SK-N-MC (cell line): ENCODE data around the gene REPS2.

ENCODE experiments used
- DNase-seq: peaks from one replicate; pipeline ENCODE4 v3.0.0-alpha.2; 2011; ENCODE audit warnings: low read depth, low spot score
- H3K27ac ChIP-seq: fragments of 200-600 bp; sonication (generic); 2 replicates; pipeline ENCODE4 v1.5.1; 2016; ENCODE audit warnings: mixed run types
- H3K36me3 ChIP-seq: fragments of 200-600 bp; sonication (generic); 2 replicates; pipeline ENCODE4 v1.6.1; 2017; ENCODE audit warnings: antibody characterized with exemption, low read length, mixed read lengths; ENCODE audit not compliant: insufficient read depth
- H3K4me3 ChIP-seq: fragments of 200-600 bp; sonication (generic); 2 replicates; pipeline ENCODE4 v1.5.1; 2016
- H3K9ac ChIP-seq: fragments of 200-600 bp; sonication (generic); 2 replicates; pipeline ENCODE4 v1.8.0; 2017; ENCODE audit warnings: mixed run types, mixed read lengths; ENCODE audit not compliant: insufficient read length
- H3K9me3 ChIP-seq: fragments of 200-600 bp; sonication (generic); 2 replicates; pipeline ENCODE4 v1.6.1; 2017; ENCODE audit warnings: low read depth, mild to moderate bottlenecking, antibody characterized with exemption, low read length, moderate library complexity, mixed read lengths
- EZH2 ChIP-seq: fragments of 200-600 bp; sonication (generic); IDR thresholded peaks from one replicate; pipeline ENCODE4 v1.6.1; 2017; ENCODE audit warnings: antibody characterized with exemption
- FOXP2 ChIP-seq: optimal IDR thresholded peaks from 2 replicates; pipeline ENCODE3; 2011; ENCODE audit warnings: mild to moderate bottlenecking, moderate library complexity; ENCODE audit not compliant: insufficient read depth; ENCODE audit errors: extremely low read length, control extremely low read depth
- POLR2AphosphoS5 ChIP-seq: IDR thresholded peaks from 2 replicates; pipeline ENCODE4 v1.6.1; 2012; ENCODE audit warnings: mild to moderate bottlenecking, low read depth, low read length, borderline replicate concordance

REPS2 gene

GRCh38 chrX:17005712-17006368 is 59.4 kb downstream of the REPS2 start:
- Histone ChIP-seq H3K9ac (no peak overlapping the region), H3K27ac (no peak overlapping the region), H3K4me3 (no peak overlapping the region), H3K36me3 (no peaks in the 10 kb centered on the region), H3K9me3 (no peaks in the 10 kb centered on the region)
- DNase-seq: no peak
- TF ChIP-seq POLR2AphosphoS5 (no peak), FOXP2 (no peak), EZH2 (no peak)

- Histone ChIP-seq H3K9me3 (no peaks in the 10 kb centered on the region), H3K9ac (no peak overlapping the region), H3K27ac (no peak overlapping the region), H3K4me3 (no peak overlapping the region), H3K36me3 (no peaks in the 10 kb centered on the region)
- no peak for DNase-seq
- TF ChIP-seq EZH2: no peak
- no peak for TF ChIP-seq POLR2AphosphoS5
- TF ChIP-seq FOXP2: no peak
Measured at GRCh38 chrX:17007134-17007768, 60.8 kb downstream of the REPS2 start.

- Histone ChIP-seq H3K9me3 (no peaks in the 10 kb centered on the region), H3K36me3 (no peaks in the 10 kb centered on the region), H3K27ac (no peak overlapping the region), H3K9ac (no peak overlapping the region), H3K4me3 (no peak overlapping the region)
- TF ChIP-seq EZH2: no peak
- no peak for TF ChIP-seq FOXP2
- no peak for TF ChIP-seq POLR2AphosphoS5
- no peak for DNase-seq
Measured at GRCh38 chrX:17009856-17010625, 63.6 kb downstream of the REPS2 start.

- DNase-seq: no peak
- Histone ChIP-seq H3K9ac (no peak overlapping the region), H3K27ac (no peak overlapping the region), H3K9me3 (no peaks in the 10 kb centered on the region), H3K36me3 (no peaks in the 10 kb centered on the region), H3K4me3 (no peak overlapping the region)
- TF ChIP-seq EZH2: no peak
- TF ChIP-seq POLR2AphosphoS5: no peak
- TF ChIP-seq FOXP2: no peak
Measured at GRCh38 chrX:17012465-17012864, 66.0 kb downstream of the REPS2 start.

GRCh38 chrX:17014216-17014615 is 67.8 kb downstream of the REPS2 start:
- Histone ChIP-seq H3K36me3 (no peaks in the 10 kb centered on the region), H3K4me3 (no peak overlapping the region), H3K9me3 (no peaks in the 10 kb centered on the region), H3K9ac (no peak overlapping the region), H3K27ac (no peak overlapping the region)
- no peak for DNase-seq
- no peak for TF ChIP-seq FOXP2
- no peak for TF ChIP-seq POLR2AphosphoS5
- no peak for TF ChIP-seq EZH2

GRCh38 chrX:17017134-17017533 is 70.7 kb downstream of the REPS2 start:
- H3K4me3 ChIP-seq: no peak overlapping the region
- H3K9me3 ChIP-seq: no peaks in the 10 kb centered on the region
- no peak for TF ChIP-seq POLR2AphosphoS5
- TF ChIP-seq EZH2: no peak
- TF ChIP-seq FOXP2: no peak
- DNase-seq: no peak
- no peak overlapping the region for H3K27ac ChIP-seq
- H3K9ac ChIP-seq: no peak overlapping the region
- no peaks in the 10 kb centered on the region for H3K36me3 ChIP-seq

- Histone ChIP-seq H3K4me3 (no peak overlapping the region), H3K27ac (no peak overlapping the region), H3K9ac (no peak overlapping the region), H3K9me3 (no peaks in the 10 kb centered on the region), H3K36me3 (no peaks in the 10 kb centered on the region)
- TF ChIP-seq EZH2 (no peak), FOXP2 (no peak), POLR2AphosphoS5 (no peak)
- DNase-seq: no peak
Measured at GRCh38 chrX:17020356-17020755, 73.9 kb downstream of the REPS2 start.

- no peak for DNase-seq
- Histone ChIP-seq H3K4me3 (no peak overlapping the region), H3K27ac (no peak overlapping the region), H3K36me3 (no peaks in the 10 kb centered on the region), H3K9ac (no peak overlapping the region), H3K9me3 (no peaks in the 10 kb centered on the region)
- TF ChIP-seq FOXP2: no peak
- no peak for TF ChIP-seq POLR2AphosphoS5
- TF ChIP-seq EZH2: no peak
Measured at GRCh38 chrX:17020851-17021821, 74.7 kb downstream of the REPS2 start.
